HuH-7.5 (cell line): Measurements from ENCODE around the gene DEDD.
A peak's percentile ranks its signal among the peaks of the same experiment; 100 is the strongest.

ENCODE experiments used
- DNase-seq: peaks from one replicate; pipeline ENCODE4 v3.0.0; 2011; ENCODE audit warnings: low spot score

Gene DEDD

GRCh38 chr1:161162806-161163205 lies 30.3 kb upstream of the DEDD start:
- DNase-seq = no peak

- no peak for DNase-seq
Measured at GRCh38 chr1:161162052-161162451, 29.6 kb upstream of the DEDD start.

GRCh38 chr1:161161652-161162051 lies 29.2 kb upstream of the DEDD start:
- DNase-seq = no peak

DNA sequence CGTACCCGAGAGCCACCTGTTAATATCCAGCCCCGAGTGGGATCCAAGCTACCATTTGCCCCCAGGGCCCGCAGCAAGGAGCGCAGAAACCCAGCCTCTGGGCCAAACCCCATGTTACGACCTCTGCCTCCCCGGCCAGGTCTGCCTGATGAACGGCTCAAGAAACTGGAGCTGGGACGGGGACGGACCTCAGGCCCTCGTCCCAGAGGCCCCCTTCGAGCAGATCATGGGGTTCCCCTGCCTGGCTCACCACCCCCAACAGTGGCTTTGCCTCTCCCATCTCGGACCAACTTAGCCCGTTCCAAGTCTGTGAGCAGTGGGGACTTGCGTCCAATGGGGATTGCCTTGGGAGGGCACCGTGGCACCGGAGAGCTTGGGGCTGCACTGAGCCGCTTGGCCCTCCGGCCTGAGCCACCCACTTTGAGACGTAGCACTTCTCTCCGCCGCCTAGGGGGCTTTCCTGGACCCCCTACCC lies 28.2 kb upstream of the DEDD start:
- no peak for DNase-seq

- DNase-seq = no peak
Measured at GRCh38 chr1:161159913-161160243, 27.4 kb upstream of the DEDD start.

DNA sequence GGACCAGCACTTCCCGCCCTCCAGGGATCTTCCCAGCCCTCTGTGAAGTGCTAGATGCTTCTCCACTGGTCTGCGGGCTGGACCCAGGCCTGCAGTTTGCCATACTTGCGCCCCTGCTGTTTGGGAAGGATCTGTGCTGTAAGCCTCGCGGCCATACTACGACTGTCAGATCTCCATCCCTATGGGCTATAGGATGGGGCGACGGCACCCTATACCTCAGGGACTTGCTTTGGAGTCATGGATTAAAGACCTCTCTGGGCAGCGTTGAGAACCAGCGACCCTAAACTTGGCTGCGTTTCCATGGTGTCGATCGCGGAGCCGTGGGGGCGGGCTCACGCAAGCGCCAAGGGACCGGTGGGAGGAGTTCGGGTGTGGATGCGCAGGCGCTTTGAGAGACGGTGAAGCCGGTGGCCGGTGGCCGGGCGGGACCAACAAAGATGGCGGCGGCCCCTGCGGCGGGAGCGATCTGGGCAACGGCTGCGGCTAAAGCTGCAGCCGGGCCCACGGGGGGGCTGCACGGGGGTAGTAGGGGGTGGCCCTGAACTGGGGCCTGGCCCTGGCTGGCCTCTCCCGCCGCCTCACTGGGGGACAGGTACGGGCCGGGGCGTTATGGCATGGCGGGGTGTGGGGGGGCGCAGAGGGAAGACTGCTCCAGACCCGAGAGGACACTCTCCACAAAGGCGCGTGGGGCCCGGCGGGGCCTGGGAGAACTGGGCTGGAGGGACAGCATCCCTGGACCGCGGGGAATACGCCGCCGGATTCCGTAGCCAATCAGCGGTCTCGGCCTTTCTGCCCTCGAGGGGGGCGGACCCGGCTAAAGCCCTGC lies 26.8 kb upstream of the DEDD start, which contains the start of gene USP21:
Gene USP21 (plus strand): TSS at position 414 of the 826 bp plus-strand sequence. CDS start 1,141 bp downstream, outside the sequence.
- peak; percentile 92 for DNase-seq

GRCh38 chr1:161158316-161159010 lies 26.0 kb upstream of the DEDD start:
- no peak for DNase-seq

DNA sequence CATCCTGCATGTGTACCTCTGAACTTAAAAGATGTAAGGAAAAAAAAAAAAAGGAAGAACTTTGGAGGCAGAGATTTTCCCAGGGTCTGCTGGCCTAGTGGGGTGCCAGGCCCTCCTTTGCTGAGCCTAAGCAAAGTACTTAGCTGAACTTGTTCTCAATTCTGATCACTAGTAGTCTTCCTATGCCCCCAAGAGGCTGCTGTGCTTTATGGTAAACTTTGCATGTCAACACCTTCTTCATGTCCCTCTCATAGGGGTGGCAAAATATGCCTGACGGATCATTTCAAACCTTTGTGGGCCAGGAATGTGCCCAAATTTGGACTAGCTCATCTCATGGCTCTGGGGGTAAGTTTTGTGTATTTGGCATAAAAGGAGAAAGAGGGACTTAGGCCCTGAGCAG lies 25.4 kb upstream of the DEDD start:
- no peak for DNase-seq

GRCh38 chr1:161153682-161154337 lies 21.3 kb upstream of the DEDD start, which contains the start of gene UFC1:
Gene UFC1, plus strand, starts transcription at chr1:161153978. Its CDS starts 20 bp downstream, at chr1:161153998.
- DNase-seq = peak; percentile 76

- DNase-seq = no peak
Measured at GRCh38 chr1:161153176-161153575, 20.7 kb upstream of the DEDD start.

DNA sequence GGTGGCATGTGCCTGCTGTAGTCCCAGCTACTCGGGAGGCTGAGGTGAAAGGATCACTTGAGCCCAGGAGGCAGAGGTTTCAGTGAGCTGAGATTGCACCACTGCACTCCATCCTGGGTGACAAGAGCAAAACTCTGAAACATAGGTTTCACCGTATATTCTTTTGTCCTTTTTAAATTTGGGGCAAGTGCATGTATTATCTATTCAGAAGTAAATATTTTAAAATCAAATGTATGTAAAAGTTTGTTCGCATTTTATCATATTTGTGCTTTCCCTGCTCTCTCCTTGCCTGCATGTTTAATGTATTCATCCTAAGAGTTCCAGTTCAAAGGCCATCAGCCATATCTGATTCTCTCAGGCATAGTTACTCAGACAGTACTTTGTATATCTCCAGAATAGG lies 13.4 kb upstream of the DEDD start:
- DNase-seq = no peak

DNA sequence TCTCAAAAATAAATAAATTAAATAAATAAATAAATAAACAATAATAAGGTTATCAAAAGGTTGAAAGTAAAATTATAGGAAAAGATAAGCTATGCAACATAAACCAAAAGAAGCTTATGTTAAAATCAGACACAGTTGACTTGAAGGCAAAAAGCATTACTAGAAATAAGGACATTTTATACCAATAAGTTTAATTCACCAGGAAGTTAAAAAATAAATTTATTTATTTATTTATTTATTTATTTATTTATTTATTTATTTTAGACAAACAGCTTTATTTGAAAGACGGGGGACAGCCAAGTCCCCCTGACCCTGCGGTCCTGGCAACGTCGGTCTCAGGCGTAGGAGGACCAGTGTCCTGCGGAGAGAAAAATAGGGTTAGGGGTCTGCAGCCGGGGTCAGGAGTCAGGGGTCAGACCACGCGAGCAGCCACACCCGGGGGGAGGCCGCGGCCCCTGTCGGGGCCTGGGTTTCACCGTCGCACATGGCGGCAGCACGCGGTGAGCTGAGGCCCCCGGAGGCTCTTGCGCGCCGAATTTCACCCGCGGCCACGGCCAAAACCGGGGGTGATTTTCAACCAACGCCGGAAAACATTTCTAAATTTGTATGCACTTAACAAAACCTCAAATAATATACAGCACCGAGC lies 8.4 kb upstream of the DEDD start:
- DNase-seq = no peak

DNA sequence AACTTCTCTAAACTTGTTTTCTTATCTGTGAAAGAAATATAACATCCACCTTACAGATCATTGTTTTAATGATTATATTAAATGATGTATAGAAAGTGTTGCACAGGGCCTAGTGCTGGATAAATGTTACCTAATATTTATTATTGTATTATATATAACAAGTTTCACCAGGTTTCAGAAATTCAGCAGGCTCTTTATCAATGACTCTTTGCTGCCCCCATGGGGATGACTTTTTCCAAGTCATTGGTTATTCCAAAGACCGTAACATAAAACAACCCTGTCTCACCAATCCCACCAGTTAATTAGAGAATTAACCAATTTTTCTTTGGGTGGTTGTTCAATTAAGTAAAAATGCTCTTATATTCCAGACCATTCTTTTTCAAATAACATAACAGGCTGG lies 7.3 kb upstream of the DEDD start:
- DNase-seq = peak; percentile 37

DNA sequence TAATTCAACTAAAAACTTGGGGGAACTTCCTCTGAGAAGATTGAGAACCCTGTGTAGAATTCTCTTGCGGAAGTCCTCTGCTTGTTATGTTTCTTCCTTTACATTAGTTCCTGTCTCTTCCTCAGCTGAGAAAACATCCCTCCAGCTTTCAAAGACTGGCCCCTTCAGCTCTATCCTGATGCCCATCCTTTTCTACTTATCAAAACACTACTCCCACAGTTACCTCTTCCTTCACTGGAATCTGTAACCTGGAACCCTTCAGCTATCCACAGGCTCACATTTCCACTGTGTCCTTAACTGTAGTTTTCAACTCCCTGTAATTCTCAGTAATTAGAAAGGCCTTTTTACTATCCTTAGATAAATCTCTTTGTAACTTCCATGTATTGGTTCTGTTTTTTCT lies 6.0 kb upstream of the DEDD start:
- DNase-seq = no peak

- DNase-seq = no peak
Measured at GRCh38 chr1:161137881-161138280, 5.4 kb upstream of the DEDD start.

DNA sequence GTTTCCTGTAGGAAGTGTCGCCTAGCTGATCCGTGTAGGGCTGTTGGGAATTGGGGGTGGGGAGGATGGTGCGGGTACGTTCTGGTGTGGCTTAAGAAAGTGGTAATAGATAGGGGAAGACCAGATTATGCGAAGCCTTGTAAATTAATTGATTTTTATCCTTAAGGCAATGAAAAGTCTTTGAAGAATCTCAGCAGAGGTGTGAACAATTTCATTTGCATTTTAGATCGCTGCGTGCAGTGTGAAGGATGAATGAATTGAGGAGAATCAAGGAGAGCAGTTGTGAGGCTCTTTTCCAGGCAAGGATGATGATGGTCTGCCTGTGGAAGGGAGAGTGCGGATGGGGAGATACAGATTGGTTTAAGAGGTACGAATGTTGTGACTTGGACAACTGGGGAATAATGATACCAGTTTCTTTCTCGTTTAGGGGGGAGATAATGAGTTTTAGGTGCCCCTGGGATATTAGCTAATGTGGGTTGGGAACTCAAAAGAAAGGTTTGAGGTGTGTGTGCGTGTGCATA lies 813 bp upstream of the DEDD start:
- DNase-seq = peak; percentile 17

DNA sequence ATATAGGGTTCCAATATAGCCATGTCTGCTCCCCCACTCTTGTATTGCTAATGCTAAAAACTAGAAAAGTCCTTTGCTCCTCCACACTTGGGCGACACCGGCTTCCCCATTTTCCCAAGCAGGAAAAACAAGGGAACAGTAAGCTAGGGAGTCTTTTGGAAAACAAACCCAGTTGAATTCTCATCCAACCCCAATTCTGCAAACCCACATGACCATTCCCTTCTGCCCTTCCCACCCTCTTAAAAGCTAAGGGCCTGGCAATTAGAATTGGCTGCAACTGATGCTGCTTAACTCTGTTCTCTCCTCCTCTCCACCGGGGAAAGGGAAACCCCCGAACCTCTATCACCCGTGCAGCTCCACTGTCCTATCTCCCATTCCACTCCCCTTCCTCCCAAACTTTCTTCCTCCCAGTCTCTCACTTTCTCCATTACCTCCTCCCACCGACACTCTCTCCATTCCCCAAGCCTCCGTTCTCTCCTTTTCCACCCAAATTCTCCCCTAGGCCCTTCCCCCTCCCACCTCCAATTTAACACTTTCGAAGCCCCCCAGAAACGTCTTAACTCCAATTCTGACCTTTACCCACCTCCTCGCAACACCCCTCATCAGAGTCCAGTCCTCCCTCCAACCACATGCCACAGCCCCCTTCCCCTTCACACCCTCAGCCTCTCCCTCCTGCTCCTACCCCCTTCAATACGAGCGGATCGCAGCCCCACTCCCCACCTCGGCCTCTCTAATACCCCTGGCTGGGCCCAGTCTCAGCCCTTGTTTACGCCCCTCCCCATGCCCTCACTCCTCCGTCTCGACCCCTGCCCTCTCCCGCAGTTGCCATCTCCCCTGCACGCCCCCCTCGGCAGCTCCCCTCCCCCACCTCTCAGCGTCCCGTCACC lies 701 bp downstream of the DEDD start:
- DNase-seq = peak; percentile 12

DNA sequence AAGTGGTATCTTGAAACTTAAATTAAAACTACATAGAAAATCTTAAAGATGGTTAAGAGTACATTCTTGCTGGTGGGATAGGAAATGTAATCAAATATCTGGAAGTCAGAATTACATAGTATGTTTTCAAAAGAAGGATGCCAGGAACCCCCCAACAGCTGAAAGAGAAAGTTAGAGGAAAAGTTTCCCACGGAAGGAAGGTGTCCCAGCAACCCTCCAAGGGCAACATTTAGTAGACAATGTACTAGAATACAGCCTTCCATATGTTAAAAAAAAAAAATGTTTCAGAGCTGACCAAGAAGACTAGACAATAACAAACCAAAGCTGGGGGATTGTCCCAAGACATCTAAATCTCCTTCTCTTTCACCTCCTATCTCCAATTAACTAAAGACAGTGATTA lies 2.2 kb downstream of the DEDD start:
- DNase-seq = no peak

DNA sequence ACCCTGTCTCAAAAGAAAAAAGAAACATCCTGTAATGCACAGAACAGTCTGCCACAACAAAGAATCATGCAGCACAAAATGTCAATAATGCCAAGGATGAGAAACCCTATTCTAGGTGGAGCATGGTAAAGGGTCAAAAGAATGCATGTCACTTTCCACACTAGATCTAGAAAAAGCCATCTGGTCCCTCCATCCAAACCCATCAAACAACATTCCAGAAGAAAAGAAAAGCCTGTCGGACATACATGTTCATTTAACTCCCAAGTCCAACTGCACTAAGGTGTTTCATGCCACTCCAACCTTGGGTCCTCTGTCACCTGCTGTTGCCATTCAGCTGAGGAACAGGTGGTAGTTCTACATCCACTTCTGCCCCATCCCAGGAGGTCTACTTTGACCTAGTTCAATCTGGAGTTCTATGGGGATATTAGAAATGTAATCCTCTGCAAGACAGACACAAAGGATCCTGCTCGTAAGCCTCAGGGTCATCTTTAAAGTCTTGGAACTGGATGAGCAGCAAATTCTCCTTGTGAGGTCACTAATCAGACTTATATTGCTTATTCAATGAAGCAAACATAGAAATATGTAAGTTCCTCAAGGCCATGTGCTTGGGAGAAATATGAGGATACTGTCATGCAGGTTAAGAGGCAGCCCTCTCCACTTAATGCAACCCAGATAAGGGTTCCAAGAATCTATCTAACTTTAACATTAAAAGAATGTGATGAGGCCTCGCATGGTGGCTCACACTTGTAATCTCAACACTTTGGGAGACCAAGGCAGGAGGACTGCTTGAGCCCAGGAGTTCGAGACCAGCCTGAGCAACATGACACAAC lies 3.7 kb downstream of the DEDD start:
- DNase-seq = no peak

GRCh38 chr1:161127649-161128048 lies 4.8 kb downstream of the DEDD start:
- DNase-seq = no peak
